ENCODE data around the gene MRPS27.

MRPS27 gene

GRCh38 chr5:72228960-72229359 lies 91.1 kb downstream of the MRPS27 start:
- DNase-seq: no peak

GRCh38 chr5:72226950-72227349 lies 93.1 kb downstream of the MRPS27 start:
- no peak for DNase-seq

- DNase-seq: no peak
Observed at GRCh38 chr5:72225741-72226140, 94.3 kb downstream of the MRPS27 start.

- DNase-seq: peak; percentile 84
Observed at GRCh38 chr5:72224946-72225463, 95.0 kb downstream of the MRPS27 start.

- DNase-seq: peak; percentile 24
Observed at GRCh38 chr5:72223371-72223770, 96.7 kb downstream of the MRPS27 start.

GRCh38 chr5:72222521-72222920 lies 97.5 kb downstream of the MRPS27 start:
- peak; percentile 26 for DNase-seq

- DNase-seq: no peak
Observed at GRCh38 chr5:72221541-72221940, 98.5 kb downstream of the MRPS27 start.

GRCh38 chr5:72221099-72221498 lies 98.9 kb downstream of the MRPS27 start:
- DNase-seq: no peak

GRCh38 chr5:72216756-72217155 lies 103.3 kb downstream of the MRPS27 start:
- DNase-seq: no peak

GRCh38 chr5:72214168-72214567 lies 105.9 kb downstream of the MRPS27 start:
- DNase-seq: no peak

- no peak for DNase-seq
Observed at GRCh38 chr5:72213482-72213881, 106.6 kb downstream of the MRPS27 start.

- no peak for DNase-seq
Observed at GRCh38 chr5:72212171-72212570, 107.9 kb downstream of the MRPS27 start.

GRCh38 chr5:72210888-72211678 lies 109.0 kb downstream of the MRPS27 start:
- DNase-seq: peak; percentile 90

- DNase-seq: peak; percentile 76
Observed at GRCh38 chr5:72209147-72210115, 110.6 kb downstream of the MRPS27 start.

GRCh38 chr5:72208324-72208926 lies 111.6 kb downstream of the MRPS27 start:
- no peak for DNase-seq

GRCh38 chr5:72206994-72207393 lies 113.0 kb downstream of the MRPS27 start:
- no peak for DNase-seq

GRCh38 chr5:72206160-72206559 lies 113.9 kb downstream of the MRPS27 start:
- DNase-seq: no peak

GRCh38 chr5:72205431-72206009 lies 114.5 kb downstream of the MRPS27 start:
- DNase-seq: peak; percentile 39

GRCh38 chr5:72204946-72205345 lies 115.1 kb downstream of the MRPS27 start:
- no peak for DNase-seq

- DNase-seq: no peak
Observed at GRCh38 chr5:72203251-72203845, 116.7 kb downstream of the MRPS27 start.

GRCh38 chr5:72202331-72202825 lies 117.7 kb downstream of the MRPS27 start:
- DNase-seq: no peak

GRCh38 chr5:72199681-72200080 lies 120.4 kb downstream of the MRPS27 start:
- DNase-seq: no peak
